WTC11 (cell line): ENCODE results near the gene SLC36A2. TPM values are rescaled to one million over a fixed set of nuclear protein-coding genes. Genes with fewer than 3 reads are reported as not detected.

Source experiments
- ATAC-seq: fragments of 200-7000 bp; cut with Tn5 transposase; 2 replicates; pipeline ENCODE4 v1.10.0; 2021; ENCODE audit warnings: mild to moderate bottlenecking, moderate library complexity
- CTCF ChIA-PET: fragments of 300-600 bp; sonication (Branson Sonifier 250); formaldehyde crosslinking; loops from one replicate; lab custom pipeline; 2021; ENCODE audit warnings: antibody characterized with exemption; lab: Charles Lee
- POLR2A ChIA-PET: fragments of 350-600 bp; sonication (Branson Sonifier 250); formaldehyde crosslinking; loops from one replicate; lab custom pipeline; 2021; ENCODE audit warnings: antibody characterized with exemption; lab: Charles Lee
- DNase-seq: peaks from one replicate; pipeline ENCODE4 v3.0.0; 2021; ENCODE audit warnings: low spot score
- H3K27ac Mint-ChIP-seq: 2 replicates; pipeline ENCODE4 v1.8.0; 2021; ENCODE audit warnings: mixed read lengths
- H3K27me3 Mint-ChIP-seq: 2 replicates; pipeline ENCODE4 v1.8.0; 2021; ENCODE audit warnings: low read depth, mild to moderate bottlenecking, moderate library complexity, mixed read lengths
- H3K36me3 Mint-ChIP-seq: 2 replicates; pipeline ENCODE4 v1.8.0; 2021; ENCODE audit warnings: mixed read lengths
- H3K4me1 Mint-ChIP-seq: 2 replicates; pipeline ENCODE4 v1.8.0; 2022; ENCODE audit warnings: mixed read lengths
- H3K4me3 Mint-ChIP-seq: 2 replicates; pipeline ENCODE4 v1.8.0; 2021; ENCODE audit warnings: mild to moderate bottlenecking, moderate library complexity, mixed read lengths
- H3K9me3 Mint-ChIP-seq: 2 replicates; pipeline ENCODE4 v1.8.0; 2021; ENCODE audit warnings: mixed read lengths
- ARID4B ChIP-seq: sonication (generic); formaldehyde crosslinking; IDR thresholded peaks from 2 replicates; pipeline ENCODE4 v1.8.0; 2023; ENCODE audit warnings: missing genetic modification reagents, mild to moderate bottlenecking, borderline replicate concordance
- ATF1 ChIP-seq: sonication (generic); formaldehyde crosslinking; IDR thresholded peaks from 2 replicates; pipeline ENCODE4 v1.8.1; 2023; ENCODE audit warnings: mild to moderate bottlenecking, moderate library complexity, missing genetic modification reagents
- CDX4 ChIP-seq: fragments of 250-450 bp; sonication (Bioruptor Pico); IDR thresholded peaks from 2 replicates; pipeline ENCODE4 v1.9.0; 2021; ENCODE audit warnings: moderate library complexity, mild to moderate bottlenecking, inconsistent platforms, borderline replicate concordance
- CTCF ChIP-seq: fragments of 200-600 bp; IDR thresholded peaks from 2 replicates; pipeline ENCODE4 v1.8.0; 2022; ENCODE audit warnings: antibody characterized with exemption
- FOXJ3 ChIP-seq: sonication (generic); formaldehyde crosslinking; IDR thresholded peaks from 2 replicates; pipeline ENCODE4 v1.9.0; 2021; ENCODE audit warnings: missing genetic modification reagents, mild to moderate bottlenecking, borderline replicate concordance
- FOXK1 ChIP-seq: sonication (generic); formaldehyde crosslinking; IDR thresholded peaks from 2 replicates; pipeline ENCODE4 v1.8.0; 2022; ENCODE audit warnings: mild to moderate bottlenecking, moderate library complexity, missing genetic modification reagents
- GTF2I ChIP-seq: fragments of 250-450 bp; sonication (Bioruptor Pico); conservative IDR thresholded peaks from 2 replicates; pipeline ENCODE4 v1.4.0; 2021; ENCODE audit warnings: mild to moderate bottlenecking
- HMGXB4 ChIP-seq: sonication (generic); formaldehyde crosslinking; IDR thresholded peaks from 2 replicates; pipeline ENCODE4 v1.8.1; 2023; ENCODE audit warnings: mild to moderate bottlenecking, moderate library complexity, missing genetic modification reagents
- OVOL2 ChIP-seq: fragments of 250-450 bp; sonication (Bioruptor Pico); IDR thresholded peaks from 2 replicates; pipeline ENCODE4 v1.9.0; 2021; ENCODE audit warnings: mild to moderate bottlenecking, borderline replicate concordance
- PREB ChIP-seq: sonication (generic); formaldehyde crosslinking; IDR thresholded peaks from 2 replicates; pipeline ENCODE4 v1.8.1; 2022; ENCODE audit warnings: mild to moderate bottlenecking, missing genetic modification reagents, moderate library complexity, borderline replicate concordance
- STAT6 ChIP-seq: sonication (generic); formaldehyde crosslinking; conservative IDR thresholded peaks from 2 replicates; pipeline ENCODE4 v1.8.1; 2023; ENCODE audit warnings: mild to moderate bottlenecking, low read depth, missing genetic modification reagents, moderate library complexity
- TCF7 ChIP-seq: sonication (generic); formaldehyde crosslinking; IDR thresholded peaks from 2 replicates; pipeline ENCODE4 v1.8.0; 2022; ENCODE audit warnings: mild to moderate bottlenecking, low read depth, missing genetic modification reagents, moderate library complexity
- TEAD1 ChIP-seq: sonication (generic); formaldehyde crosslinking; IDR thresholded peaks from 2 replicates; pipeline ENCODE4 v1.8.0; 2022; ENCODE audit warnings: mild to moderate bottlenecking, missing genetic modification reagents
- TEAD4 ChIP-seq: sonication (generic); formaldehyde crosslinking; IDR thresholded peaks from 2 replicates; pipeline ENCODE4 v1.8.0; 2022; ENCODE audit warnings: mild to moderate bottlenecking, missing genetic modification reagents
- USF2 ChIP-seq: sonication (generic); formaldehyde crosslinking; IDR thresholded peaks from 2 replicates; pipeline ENCODE4 v1.8.1; 2023; ENCODE audit warnings: mild to moderate bottlenecking, missing genetic modification reagents, moderate library complexity
- ZNF263 ChIP-seq: sonication (generic); formaldehyde crosslinking; IDR thresholded peaks from 2 replicates; pipeline ENCODE4 v1.8.1; 2022; ENCODE audit warnings: low read depth, mild to moderate bottlenecking, moderate library complexity, missing genetic modification reagents
- ZNF425 ChIP-seq: fragments of 250-450 bp; sonication (Bioruptor Pico); conservative IDR thresholded peaks from 2 replicates; pipeline ENCODE4 v1.9.0; 2021; ENCODE audit warnings: mild to moderate bottlenecking
- total RNA-seq: library from RNA; stranded (reverse); gene quantifications from 3 replicates; pipeline ENCODE4 v1.2.3, GENCODE V29; 2021

SLC36A2 gene
- total RNA-seq, 1 experiment from 2014 or later = not detected

GRCh38 chr5:151328734-151329133, 18.6 kb downstream of the SLC36A2 start (continued):
- TF ChIP-seq TEAD4 (CRISPR knock-in tag) (no peak), FOXK1 (CRISPR knock-in tag) (no peak), TCF7 (CRISPR knock-in tag) (no peak), ZNF263 (CRISPR knock-in tag) (no peak), OVOL2 (no peak), FOXJ3 (no peak), ATF1 (CRISPR knock-in tag) (no peak), STAT6 (CRISPR knock-in tag) (no peak)
- TF ChIP-seq, all 79 proteins: peak for 0

GRCh38 chr5:151327585-151327984, 19.8 kb downstream of the SLC36A2 start:
- no peak for DNase-seq
- TF ChIP-seq CDX4 (CRISPR knock-in tag) = no peak
- no peak for TF ChIP-seq CTCF
- H3K27ac Mint-ChIP-seq = no peak overlapping the region
- no peak for ATAC-seq
- POLR2A ChIA-PET = no interaction called here
- H3K27me3 Mint-ChIP-seq = no peaks in the 10 kb centered on the region
- H3K9me3 Mint-ChIP-seq = peaks cover 6% of the 10 kb centered on the region; the same call in 1 of the 2 replicates
- CTCF ChIA-PET = no interaction called here
- H3K4me1 Mint-ChIP-seq = peaks cover 12% of the 10 kb centered on the region
- H3K4me3 Mint-ChIP-seq = no peak overlapping the region
- H3K36me3 Mint-ChIP-seq = no peaks in the 10 kb centered on the region

- Mint-ChIP-seq H3K36me3 (no peaks in the 10 kb centered on the region), H3K27me3 (no peaks in the 10 kb centered on the region), H3K4me3 (no peak overlapping the region), H3K27ac (no peak overlapping the region), H3K4me1 (peaks cover 16% of the 10 kb centered on the region), H3K9me3 (peaks cover 6% of the 10 kb centered on the region; the same call in 1 of the 2 replicates)
- POLR2A ChIA-PET = interaction anchor here (0.6 kb wide), 1 partner anchor 363 kb away, joined by 4 read pairs; no protein-coding TSS in a partner anchor
- ATAC-seq (no peak), DNase-seq (no peak)
- CTCF ChIA-PET = interaction anchor here (1.0 to 1.6 kb wide), 3 partner anchors 10 to 137 kb away, joined by 3 to 7 read pairs (median 5); no protein-coding TSS in a partner anchor
- TF ChIP-seq GTF2I (CRISPR knock-in tag) (no peak), TEAD1 (CRISPR knock-in tag) (no peak), TEAD4 (CRISPR knock-in tag) (no peak), HMGXB4 (CRISPR knock-in tag) (no peak), ARID4B (no peak), ZNF425 (CRISPR knock-in tag) (no peak), PREB (CRISPR knock-in tag) (no peak), USF2 (CRISPR knock-in tag) (no peak)
Measured at GRCh38 chr5:151326266-151326665, 21.1 kb downstream of the SLC36A2 start.
